Ovary (tissue), 9 donors: ENCODE results near the gene PLK5. TPM values are rescaled to one million over a fixed set of nuclear protein-coding genes. Genes with fewer than 3 reads are reported as not detected.

Experiments used
- DNase-seq, 5 donors: peaks; one replicate each; pipeline ENCODE4 v3.0.0-alpha.2; 2019 to 2020
- H3K27ac ChIP-seq, 2 donors: fragments of 200-600 bp; one replicate each; pipeline versions ENCODE4 v1.5.1 to v1.8.0; 2019 to 2022
- H3K27me3 ChIP-seq: fragments of 200-600 bp; one replicate; pipeline ENCODE4 v1.8.0; 2022
- H3K36me3 ChIP-seq: fragments of 200-600 bp; sonication (generic); one replicate; pipeline ENCODE4 v1.5.1; 2019
- H3K4me1 ChIP-seq: one replicate; pipeline ENCODE4 v1.8.1; 2013; ENCODE audit warnings: mild to moderate bottlenecking, moderate library complexity; ENCODE audit not compliant: insufficient read depth
- H3K4me3 ChIP-seq: fragments of 200-600 bp; sonication (generic); one replicate; pipeline ENCODE4 v1.5.1; 2017
- H3K9me3 ChIP-seq, 2 donors: fragments of 200-600 bp in 1 of 2; sonication (generic) in 1 of 2; one replicate each; pipeline versions ENCODE4 v1.5.1 to v1.8.1; 2013 to 2019; ENCODE audit warnings: mild to moderate bottlenecking in 1 of 2, moderate library complexity in 1 of 2
- EP300 ChIP-seq: sonication (generic); formaldehyde crosslinking; IDR thresholded peaks from one replicate; pipeline ENCODE4 v1.6.1; 2017; ENCODE audit warnings: antibody characterized with exemption
- POLR2A ChIP-seq: fragments of 450-650 bp; IDR thresholded peaks from one replicate; pipeline ENCODE4 v1.6.1; 2017; ENCODE audit warnings: antibody characterized with exemption, mild to moderate bottlenecking, moderate library complexity
- WGBS, 3 donors: extraction: QIAGEN DNeasy Blood & Tissue Kit in 1 of 3; methylation state at CpG; one replicate each; pipeline versions ENCODE4 v1.1.5 to v1.1.7; 2013 to 2017; 5-methylcytosine and 5-hydroxymethylcytosine counted together
- intact Hi-C, 4 donors: fragments of 100-400 bp; cut with DNase I; formaldehyde crosslinking; loops; one replicate each; pipeline versions ENCODE4 v1.11.0 to v1.15.1; 2022 to 2023
- polyA plus RNA-seq, 2 donors: library from polyadenylated mRNA; stranded (reverse); fragments of 200-250 nt in 1 of 2; fragments of 350-450 nt in 1 of 2; fragmentation: Illumina TruSeq in 1 of 2; extraction: RNeasy Lipid Tissue Mini Kit (QIAGEN cat#74804) in 1 of 2; gene quantifications; one replicate each; pipeline ENCODE4 v1.2.3, GENCODE V29; 2013 to 2014
- total RNA-seq, 7 donors: library from RNA; depleted of rRNA in 2 of 7; stranded (reverse); fragments of >200 nt in 2 of 7; fragmentation: NEBNext Ultra II Directional in 3 of 7; extraction: Animal tissue kit (Norgen Biotek cat#: 25700) in 3 of 7; gene quantifications; one replicate each; pipeline versions ENCODE4 v1.1.0 to v1.2.4, GENCODE V29; 2016 to 2023
- TF ChIP-seq, protein P1 (sequence below), 3 donors: fragments of 450-650 bp in 2 of 3; fragments of 200-600 bp in 1 of 3; IDR thresholded peaks; one replicate each; pipeline versions ENCODE4 v1.5.1 to v1.8.0; 2016 to 2022; ENCODE audit warnings: antibody characterized with exemption in 3 of 3, mild to moderate bottlenecking in 1 of 3
- donor health status: DM: no; HTN: no; CAD: no; lungs with moderate emphysema.
- donor health status: DM: no; HTN: no; CAD: no.
- donor health status: Bipolar disorder and iron deficiency.
- donor health status: DM: yes; HTN: yes; CAD: no.
- donor health status: DM: no; HTN: no; CAD: no.
- donor health status: DM: yes; HTN: yes; CAD: no.

PLK5 gene
- total and polyA plus RNA-seq, 9 donors: 0.11 to 1.1 (median 0.65) TPM; not detected in 5

DNA sequence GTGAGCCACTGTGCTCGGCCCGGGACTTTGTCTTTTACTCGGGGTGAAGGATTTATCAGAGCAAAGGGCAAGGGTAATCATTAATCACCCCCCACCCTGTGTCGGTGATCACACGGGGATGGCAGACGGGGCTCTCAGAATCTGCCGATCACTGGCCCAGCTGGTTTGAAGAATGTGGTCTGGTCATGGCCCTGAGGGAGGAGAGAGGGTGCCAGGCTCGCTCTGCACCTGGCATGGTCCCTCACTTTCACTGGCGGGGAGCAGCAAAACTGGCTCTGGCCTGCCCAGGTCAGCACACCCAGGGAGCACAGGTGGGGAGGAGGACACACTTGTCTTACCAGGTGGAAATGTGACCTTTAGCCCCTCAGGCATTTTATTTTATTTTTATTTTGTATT lies 22.7 kb upstream of the PLK5 start:
- Histone ChIP-seq H3K27ac (no peak overlapping the region), H3K4me3 (no peak overlapping the region), H3K4me1 (no peaks in the 10 kb centered on the region), H3K9me3 (no peaks in the 10 kb centered on the region), H3K27me3 (peaks cover 3% of the 10 kb centered on the region), H3K36me3 (no peaks in the 10 kb centered on the region)
- intact Hi-C loops: no loop called here
- 56 to 60% (median 56%) methylated on average over 9 of the region's 9 CpGs for WGBS, 3 donors
- no peak for DNase-seq
- TF ChIP-seq, protein P1, sequence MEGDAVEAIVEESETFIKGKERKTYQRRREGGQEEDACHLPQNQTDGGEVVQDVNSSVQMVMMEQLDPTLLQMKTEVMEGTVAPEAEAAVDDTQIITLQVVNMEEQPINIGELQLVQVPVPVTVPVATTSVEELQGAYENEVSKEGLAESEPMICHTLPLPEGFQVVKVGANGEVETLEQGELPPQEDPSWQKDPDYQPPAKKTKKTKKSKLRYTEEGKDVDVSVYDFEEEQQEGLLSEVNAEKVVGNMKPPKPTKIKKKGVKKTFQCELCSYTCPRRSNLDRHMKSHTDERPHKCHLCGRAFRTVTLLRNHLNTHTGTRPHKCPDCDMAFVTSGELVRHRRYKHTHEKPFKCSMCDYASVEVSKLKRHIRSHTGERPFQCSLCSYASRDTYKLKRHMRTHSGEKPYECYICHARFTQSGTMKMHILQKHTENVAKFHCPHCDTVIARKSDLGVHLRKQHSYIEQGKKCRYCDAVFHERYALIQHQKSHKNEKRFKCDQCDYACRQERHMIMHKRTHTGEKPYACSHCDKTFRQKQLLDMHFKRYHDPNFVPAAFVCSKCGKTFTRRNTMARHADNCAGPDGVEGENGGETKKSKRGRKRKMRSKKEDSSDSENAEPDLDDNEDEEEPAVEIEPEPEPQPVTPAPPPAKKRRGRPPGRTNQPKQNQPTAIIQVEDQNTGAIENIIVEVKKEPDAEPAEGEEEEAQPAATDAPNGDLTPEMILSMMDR (IDR thresholded peaks at IDR 0.05): no peak

DNA sequence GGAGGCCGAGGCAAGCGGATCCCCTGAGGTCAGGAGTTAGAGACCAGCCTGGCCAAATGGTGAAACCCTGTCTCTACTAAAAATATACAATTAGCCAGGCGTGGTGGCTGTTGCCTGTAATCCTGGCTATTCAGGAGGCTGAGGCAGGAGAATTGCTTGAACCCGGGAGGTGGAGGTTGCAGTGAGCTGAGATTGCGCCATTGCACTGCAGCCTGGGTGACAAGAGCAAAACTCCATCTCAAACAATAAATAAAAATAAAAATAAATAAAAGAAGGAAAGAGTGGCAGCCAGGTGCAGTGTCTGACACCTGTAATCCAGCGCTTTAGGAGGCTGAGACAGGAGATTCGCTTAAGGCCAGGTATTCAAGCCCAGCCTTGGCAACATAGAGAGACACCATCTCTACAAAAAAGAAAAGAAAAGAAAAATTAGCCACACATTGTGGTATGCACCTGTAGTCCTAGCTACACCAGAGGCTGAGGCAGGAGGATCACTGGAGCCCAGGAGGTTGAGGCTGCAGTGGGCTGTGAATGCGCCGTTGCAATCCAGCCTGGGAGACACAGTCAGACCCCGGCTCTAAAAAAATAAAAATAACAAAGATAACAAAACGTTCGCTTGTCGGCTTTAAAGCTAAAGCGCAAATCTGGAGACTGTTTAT lies 21.3 kb upstream of the PLK5 start:
- peaks cover 3% of the 10 kb centered on the region for H3K27me3 ChIP-seq
- H3K36me3 ChIP-seq: no peaks in the 10 kb centered on the region
- intact Hi-C loops: no loop called here
- TF ChIP-seq POLR2A (no peak), EP300 (no peak)
- TF ChIP-seq, protein P1 (IDR thresholded peaks at IDR 0.05): no peak
- 44 to 45% (median 44%) methylated on average over 14 of the region's 14 CpGs for WGBS, 3 donors
- H3K9me3 ChIP-seq: no peaks in the 10 kb centered on the region
- H3K4me3 ChIP-seq: no peak overlapping the region
- peaks cover 2% of the 10 kb centered on the region for H3K4me1 ChIP-seq
- no peak overlapping the region for H3K27ac ChIP-seq
- no peak for DNase-seq

DNA sequence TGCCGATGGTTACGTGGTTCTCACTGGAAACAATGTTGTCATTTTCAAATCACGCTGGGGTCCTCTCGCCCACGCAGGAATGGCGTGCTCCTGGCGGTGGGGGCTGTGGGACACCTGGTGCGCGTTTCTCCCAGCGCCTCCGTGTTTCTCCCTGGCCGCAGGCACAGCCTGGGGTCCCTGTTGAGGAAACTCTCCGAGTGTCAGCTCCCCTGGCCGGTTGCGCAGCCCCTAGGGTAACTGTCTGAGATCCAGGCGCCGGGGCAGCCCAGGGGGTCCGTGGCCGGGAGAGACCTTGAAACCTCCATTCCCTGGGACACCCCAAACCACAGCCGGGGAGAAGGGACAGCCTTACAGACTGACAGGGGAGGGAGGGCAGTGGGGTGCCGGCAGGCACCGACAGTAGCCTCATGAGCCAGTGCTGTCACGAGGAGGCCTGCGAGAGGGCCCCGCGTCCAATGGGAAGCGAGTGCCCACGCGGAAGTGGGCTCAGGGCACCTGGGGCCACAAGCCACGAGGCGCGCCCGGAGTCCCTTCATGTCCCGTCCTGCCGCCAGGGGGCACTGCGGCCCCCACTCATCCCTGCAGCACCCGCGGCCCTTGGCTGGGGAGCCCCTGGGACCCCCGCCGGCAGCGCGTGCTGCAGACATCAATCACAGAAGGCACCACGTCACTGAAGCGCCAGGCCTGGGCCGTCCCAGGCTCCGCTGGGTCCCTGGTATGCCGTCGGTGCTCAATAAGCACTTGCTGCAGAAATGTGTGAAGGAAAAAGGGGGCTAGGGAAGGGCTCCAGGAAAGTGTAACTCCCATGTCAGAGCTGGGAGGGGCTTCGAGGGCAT lies 20.6 kb upstream of the PLK5 start:
- H3K36me3 ChIP-seq: no peaks in the 10 kb centered on the region
- peaks cover 2% of the 10 kb centered on the region for H3K4me1 ChIP-seq
- H3K27ac ChIP-seq: no peak overlapping the region
- H3K9me3 ChIP-seq: no peaks in the 10 kb centered on the region
- DNase-seq: peak in 4 of 5 donors; percentile 34 to 77 (median 57)
- WGBS, 3 donors: 1 to 5% (median 2%) methylated on average over 39 to 49 of the region's 49 CpGs
- intact Hi-C loops: no loop called here
- TF ChIP-seq, protein P1 (IDR thresholded peaks at IDR 0.05): peak; percentile 36 to 67 (median 45)
- no peak for TF ChIP-seq EP300
- H3K4me3 ChIP-seq: no peak overlapping the region
- peaks cover 3% of the 10 kb centered on the region for H3K27me3 ChIP-seq

DNA sequence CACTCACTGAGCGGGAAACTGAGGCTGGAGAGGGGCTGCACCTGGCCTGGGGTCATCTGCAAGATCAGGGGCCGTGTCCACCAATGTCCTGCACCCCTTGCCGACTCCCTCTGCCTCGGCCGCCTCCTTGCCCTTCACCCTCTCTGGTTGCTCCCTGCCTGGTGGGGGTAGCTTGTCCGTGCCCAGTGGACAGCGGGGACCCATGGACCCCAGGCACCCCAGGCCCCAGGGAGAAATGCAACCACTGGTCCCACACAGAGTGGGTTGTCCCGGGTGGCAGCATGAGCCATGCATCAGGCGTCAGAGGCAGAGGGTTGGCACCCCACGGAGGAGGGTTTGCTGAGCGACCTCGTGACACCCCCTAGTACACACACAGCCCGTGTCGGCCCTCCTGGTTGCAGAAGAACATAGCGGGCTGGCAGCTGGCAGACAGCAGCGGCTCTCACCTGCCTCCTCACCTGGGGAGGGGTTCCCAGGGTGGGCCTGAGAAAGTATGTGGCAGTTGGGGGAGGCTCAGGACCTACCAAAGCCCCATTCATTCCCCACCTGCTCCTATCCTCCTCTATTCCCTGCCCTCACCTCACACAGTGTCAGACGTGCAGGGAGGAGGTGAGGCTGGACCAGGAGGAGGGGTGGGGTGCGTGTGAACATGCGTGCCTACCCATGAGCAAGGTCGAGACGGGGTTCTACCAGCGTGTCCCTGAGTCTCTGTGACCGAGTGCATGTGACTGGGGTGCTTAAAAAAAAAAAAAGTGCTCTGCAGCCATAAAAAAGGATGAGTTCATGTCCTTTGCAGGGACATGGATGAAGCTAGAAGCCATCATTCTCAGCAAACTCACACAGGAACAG lies 19.7 kb upstream of the PLK5 start:
- TF ChIP-seq EP300 (no peak), POLR2A (no peak)
- TF ChIP-seq, protein P1 (IDR thresholded peaks at IDR 0.05): no peak
- intact Hi-C loops: no loop called here
- DNase-seq: no peak
- H3K9me3 ChIP-seq: no peaks in the 10 kb centered on the region
- H3K27me3 ChIP-seq: peaks cover 3% of the 10 kb centered on the region
- no peak overlapping the region for H3K4me3 ChIP-seq
- H3K4me1 ChIP-seq: peaks cover 2% of the 10 kb centered on the region
- WGBS, 3 donors: 36 to 50% (median 46%) methylated on average over 23 of the region's 23 CpGs
- H3K36me3 ChIP-seq: no peaks in the 10 kb centered on the region
- no peak overlapping the region for H3K27ac ChIP-seq
